Measurements from ENCODE around the gene RLN1. TPM values are rescaled to one million over a fixed set of nuclear protein-coding genes. Genes with fewer than 3 reads are reported as not detected.
"Not testable (repeated sequence)": the region's sequence is repeated elsewhere in the genome, so short reads cannot be mapped to it uniquely, and the experiment has no call there.

RLN1 gene
- not detected for total RNA-seq

GRCh38 chr9:5338992-5339981 lies at the start of gene RLN1:
Gene RLN1 (minus strand): TSS chr9:5339876. CDS start chr9:5339746, 130 bp downstream.
- H3K9me3 ChIP-seq; H3K4me1 ChIP-seq; H3K27me3 ChIP-seq; DNase-seq (ENCODE audit: low spot score in 2 of 2); H3K27ac ChIP-seq; intact Hi-C loops (cut with DNase I); H3K36me3 ChIP-seq: not testable (repeated sequence)
- peak within 1 kb of the TSS; percentile 26 to 34 for H3K4me3 ChIP-seq

- H3K27ac ChIP-seq: no peak overlapping the region
- intact Hi-C loops (cut with DNase I): no loop called here
- no peaks in the 10 kb centered on the region for H3K36me3 ChIP-seq
- no peaks in the 10 kb centered on the region for H3K27me3 ChIP-seq
- DNase-seq (ENCODE audit: low spot score in 2 of 2): no peak
- no peaks in the 10 kb centered on the region for H3K9me3 ChIP-seq
- H3K4me3 ChIP-seq: no peak overlapping the region
- TF ChIP-seq CTCF (IDR thresholded peaks at IDR 0.05): no peak
- H3K4me1 ChIP-seq: no peaks in the 10 kb centered on the region
Observed at GRCh38 chr9:5389109-5389732, 49.5 kb upstream of the RLN1 start.

- no peaks in the 10 kb centered on the region for H3K36me3 ChIP-seq
- no peak for TF ChIP-seq CTCF (IDR thresholded peaks at IDR 0.05)
- no peaks in the 10 kb centered on the region for H3K27me3 ChIP-seq
- H3K27ac ChIP-seq: no peak overlapping the region
- H3K4me3 ChIP-seq: no peak overlapping the region
- H3K9me3 ChIP-seq: no peaks in the 10 kb centered on the region
- intact Hi-C loops (cut with DNase I): no loop called here
- no peaks in the 10 kb centered on the region for H3K4me1 ChIP-seq
- no peak for DNase-seq (ENCODE audit: low spot score in 2 of 2)
Observed at GRCh38 chr9:5388026-5388819, 48.5 kb upstream of the RLN1 start.

GRCh38 chr9:5384436-5384835 lies 44.8 kb upstream of the RLN1 start:
- H3K27me3 ChIP-seq: no peaks in the 10 kb centered on the region
- DNase-seq (ENCODE audit: low spot score in 2 of 2): no peak
- H3K9me3 ChIP-seq: no peaks in the 10 kb centered on the region
- H3K4me3 ChIP-seq: no peak overlapping the region
- TF ChIP-seq CTCF (IDR thresholded peaks at IDR 0.05): no peak
- H3K27ac ChIP-seq: no peak overlapping the region
- no peaks in the 10 kb centered on the region for H3K4me1 ChIP-seq
- peaks cover 0 to 4% of the 10 kb centered on the region in 2 donors for H3K36me3 ChIP-seq
- intact Hi-C loops (cut with DNase I): no loop called here

GRCh38 chr9:5382479-5382878 lies 42.8 kb upstream of the RLN1 start:
- H3K4me1 ChIP-seq: no peaks in the 10 kb centered on the region
- no peak overlapping the region for H3K27ac ChIP-seq
- peaks cover 0 to 4% of the 10 kb centered on the region in 2 donors for H3K36me3 ChIP-seq
- intact Hi-C loops (cut with DNase I): no loop called here
- no peak overlapping the region for H3K4me3 ChIP-seq
- H3K9me3 ChIP-seq: no peaks in the 10 kb centered on the region
- DNase-seq (ENCODE audit: low spot score in 2 of 2): no peak
- TF ChIP-seq CTCF (IDR thresholded peaks at IDR 0.05): no peak
- no peaks in the 10 kb centered on the region for H3K27me3 ChIP-seq

Data from ascending aorta (tissue), 2 donors.